Globus pallidus (tissue), 1 donor: ENCODE results near the gene CHRNB4.

Source experiments
- DNase-seq: peaks from one replicate; pipeline ENCODE4 v3.0.0-alpha.2; 2015; ENCODE audit warnings: low spot score

Gene CHRNB4

GRCh38 chr15:78668987-78669386, 28.0 kb upstream of the CHRNB4 start:
- no peak for DNase-seq

- DNase-seq = no peak
Observed at GRCh38 chr15:78667578-78668236, 26.7 kb upstream of the CHRNB4 start.

GRCh38 chr15:78666010-78666409, 25.0 kb upstream of the CHRNB4 start:
- no peak for DNase-seq

GRCh38 chr15:78663703-78664102, 22.7 kb upstream of the CHRNB4 start:
- no peak for DNase-seq

- no peak for DNase-seq
Observed at GRCh38 chr15:78662028-78662427, 21.0 kb upstream of the CHRNB4 start.

- no peak for DNase-seq
Observed at GRCh38 chr15:78661001-78661400, 20.0 kb upstream of the CHRNB4 start.

GRCh38 chr15:78660584-78660983, 19.6 kb upstream of the CHRNB4 start:
- DNase-seq = no peak

- no peak for DNase-seq
Observed at GRCh38 chr15:78658823-78659222, 17.8 kb upstream of the CHRNB4 start.

- no peak for DNase-seq
Observed at GRCh38 chr15:78654272-78654671, 13.3 kb upstream of the CHRNB4 start.

GRCh38 chr15:78651930-78652615, 11.1 kb upstream of the CHRNB4 start:
- DNase-seq = no peak

GRCh38 chr15:78651007-78651406, 10.0 kb upstream of the CHRNB4 start:
- DNase-seq = no peak

GRCh38 chr15:78650022-78650421, 9.0 kb upstream of the CHRNB4 start:
- DNase-seq = no peak

- no peak for DNase-seq
Observed at GRCh38 chr15:78645009-78645408, 4.0 kb upstream of the CHRNB4 start.

- no peak for DNase-seq
Observed at GRCh38 chr15:78642331-78642730, 1.3 kb upstream of the CHRNB4 start.

- no peak for DNase-seq
Observed at GRCh38 chr15:78641749-78642275, 802 bp upstream of the CHRNB4 start.

GRCh38 chr15:78640527-78641101, 396 bp downstream of the CHRNB4 start:
- no peak for DNase-seq

- DNase-seq = peak; percentile 20
Observed at GRCh38 chr15:78638658-78639314, 2.2 kb downstream of the CHRNB4 start.

GRCh38 chr15:78637776-78638435, 3.1 kb downstream of the CHRNB4 start:
- DNase-seq = no peak

GRCh38 chr15:78636378-78636859, 4.6 kb downstream of the CHRNB4 start:
- DNase-seq = no peak

- no peak for DNase-seq
Observed at GRCh38 chr15:78635346-78635745, 5.7 kb downstream of the CHRNB4 start.

- DNase-seq = no peak
Observed at GRCh38 chr15:78634210-78635145, 6.5 kb downstream of the CHRNB4 start.
